Erythroblast (primary cell): Measurements from ENCODE around the gene DGKQ.

Source experiments
- DNase-seq, 2 experiments: peaks; one replicate each; lab custom pipeline; 2025; lab: John Stamatoyannopoulos, UW
- GATA1 ChIP-seq: IDR thresholded peaks from 2 replicates; pipeline ENCODE4 v1.6.1; 2011; ENCODE audit warnings: low read depth, mild to moderate bottlenecking, control low read depth, low read length, moderate library complexity
- POLR2A ChIP-seq: IDR thresholded peaks from 2 replicates; pipeline ENCODE4 v1.6.1; 2011; ENCODE audit warnings: mild to moderate bottlenecking, low read length

The DGKQ gene, protein sequence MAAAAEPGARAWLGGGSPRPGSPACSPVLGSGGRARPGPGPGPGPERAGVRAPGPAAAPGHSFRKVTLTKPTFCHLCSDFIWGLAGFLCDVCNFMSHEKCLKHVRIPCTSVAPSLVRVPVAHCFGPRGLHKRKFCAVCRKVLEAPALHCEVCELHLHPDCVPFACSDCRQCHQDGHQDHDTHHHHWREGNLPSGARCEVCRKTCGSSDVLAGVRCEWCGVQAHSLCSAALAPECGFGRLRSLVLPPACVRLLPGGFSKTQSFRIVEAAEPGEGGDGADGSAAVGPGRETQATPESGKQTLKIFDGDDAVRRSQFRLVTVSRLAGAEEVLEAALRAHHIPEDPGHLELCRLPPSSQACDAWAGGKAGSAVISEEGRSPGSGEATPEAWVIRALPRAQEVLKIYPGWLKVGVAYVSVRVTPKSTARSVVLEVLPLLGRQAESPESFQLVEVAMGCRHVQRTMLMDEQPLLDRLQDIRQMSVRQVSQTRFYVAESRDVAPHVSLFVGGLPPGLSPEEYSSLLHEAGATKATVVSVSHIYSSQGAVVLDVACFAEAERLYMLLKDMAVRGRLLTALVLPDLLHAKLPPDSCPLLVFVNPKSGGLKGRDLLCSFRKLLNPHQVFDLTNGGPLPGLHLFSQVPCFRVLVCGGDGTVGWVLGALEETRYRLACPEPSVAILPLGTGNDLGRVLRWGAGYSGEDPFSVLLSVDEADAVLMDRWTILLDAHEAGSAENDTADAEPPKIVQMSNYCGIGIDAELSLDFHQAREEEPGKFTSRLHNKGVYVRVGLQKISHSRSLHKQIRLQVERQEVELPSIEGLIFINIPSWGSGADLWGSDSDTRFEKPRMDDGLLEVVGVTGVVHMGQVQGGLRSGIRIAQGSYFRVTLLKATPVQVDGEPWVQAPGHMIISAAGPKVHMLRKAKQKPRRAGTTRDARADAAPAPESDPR

DNA sequence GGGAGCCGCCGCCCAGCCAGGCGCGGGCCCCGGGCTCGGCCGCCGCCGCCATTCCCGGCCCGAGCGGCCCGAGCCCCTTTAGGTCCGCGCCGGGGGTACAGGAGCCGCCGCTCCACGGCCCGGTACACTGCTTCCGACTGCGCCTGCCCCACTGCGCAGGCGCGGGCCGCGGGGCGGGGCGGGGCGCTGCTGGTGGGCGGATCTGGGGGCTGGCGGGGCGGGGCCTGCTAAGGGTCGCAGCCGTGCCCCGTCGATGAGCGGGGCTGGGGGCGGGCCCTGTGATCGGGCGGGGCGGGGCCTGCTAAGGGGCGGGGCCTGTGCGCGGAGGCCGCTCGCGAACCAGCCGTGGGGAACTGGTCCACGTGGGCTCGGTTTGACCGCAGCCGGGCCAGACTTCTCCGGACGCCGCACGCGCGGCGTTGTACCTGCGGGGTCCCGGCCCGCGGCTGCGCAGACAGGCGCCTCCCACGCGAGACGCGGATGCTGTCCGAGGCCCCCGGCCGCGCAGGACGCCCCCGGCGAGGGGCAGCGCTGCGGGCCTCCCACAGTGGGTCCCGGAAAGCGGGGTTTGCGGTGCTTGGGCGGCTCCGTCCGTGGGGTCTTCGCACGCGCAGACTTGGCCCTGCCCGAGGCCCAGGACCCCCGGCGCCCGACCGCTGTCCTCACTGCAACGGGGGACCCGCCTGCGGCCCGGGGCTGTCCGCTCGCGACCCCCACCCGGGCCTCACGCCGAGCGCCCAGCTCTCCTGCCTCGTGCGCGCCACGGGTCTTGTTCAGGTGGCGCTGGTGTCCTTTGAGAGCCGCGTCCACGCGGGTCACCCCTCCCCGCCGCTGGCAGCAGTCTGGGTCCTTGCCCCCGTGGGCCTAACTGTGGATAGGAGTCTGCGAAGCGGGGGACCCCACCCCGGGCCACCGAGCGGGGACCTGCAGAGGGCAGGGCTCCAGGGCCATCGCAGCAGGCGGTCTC lies at the start of gene DGKQ:
Gene DGKQ (minus strand): TSS at position 139 of the 967 bp plus-strand sequence. CDS start 87 bp downstream, at position 52.
- TF ChIP-seq POLR2A (no peak), GATA1 (no peak)
- peak; percentile 87 to 94 for DNase-seq

DNA sequence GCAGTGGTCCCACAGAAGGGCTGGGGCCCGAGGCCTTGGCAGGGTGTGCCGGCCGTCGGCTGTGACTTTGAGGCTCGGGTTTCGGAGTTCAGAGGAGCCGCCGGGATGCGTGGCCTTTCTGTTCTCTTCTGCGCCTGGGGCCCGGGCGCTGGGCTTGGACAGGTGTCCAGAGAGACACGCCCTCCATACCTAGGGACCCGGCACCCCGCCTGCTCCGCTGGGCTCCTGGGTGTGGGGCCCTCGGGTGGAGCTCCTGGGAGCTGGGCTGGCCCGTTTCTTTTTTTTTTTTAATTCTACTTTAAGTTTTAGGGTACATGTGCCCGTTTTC lies 49.3 kb upstream of the DGKQ start:
- TF ChIP-seq GATA1 (no peak), POLR2A (no peak)
- DNase-seq = no peak

DNA sequence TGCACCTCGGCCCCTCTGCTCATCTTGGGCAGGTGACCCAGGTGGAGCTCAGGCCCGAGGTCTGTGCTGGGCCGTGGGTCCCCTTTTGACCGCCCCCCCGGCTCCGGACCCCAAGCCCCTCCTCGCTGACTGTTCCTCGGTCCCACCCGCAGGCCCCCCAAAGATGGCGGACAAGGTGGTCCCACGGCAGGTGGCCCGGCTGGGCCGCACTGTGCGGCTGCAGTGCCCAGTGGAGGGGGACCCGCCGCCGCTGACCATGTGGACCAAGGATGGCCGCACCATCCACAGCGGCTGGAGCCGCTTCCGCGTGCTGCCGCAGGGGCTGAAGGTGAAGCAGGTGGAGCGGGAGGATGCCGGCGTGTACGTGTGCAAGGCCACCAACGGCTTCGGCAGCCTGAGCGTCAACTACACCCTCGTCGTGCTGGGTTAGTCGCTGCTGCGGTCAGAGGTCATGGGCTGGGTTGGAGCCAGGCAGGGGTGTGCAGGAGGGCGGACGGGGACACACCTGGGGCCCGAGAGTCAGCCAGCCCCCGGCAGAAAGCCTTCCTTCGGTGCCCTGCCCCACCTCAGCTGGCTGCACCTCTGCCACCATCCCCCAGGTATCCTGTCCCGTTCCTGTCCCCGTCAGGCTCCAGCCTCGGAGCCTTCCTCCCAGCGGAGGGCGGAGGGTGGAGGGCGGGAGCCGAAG lies 48.8 kb upstream of the DGKQ start:
- TF ChIP-seq POLR2A (no peak), GATA1 (no peak)
- no peak for DNase-seq

DNA sequence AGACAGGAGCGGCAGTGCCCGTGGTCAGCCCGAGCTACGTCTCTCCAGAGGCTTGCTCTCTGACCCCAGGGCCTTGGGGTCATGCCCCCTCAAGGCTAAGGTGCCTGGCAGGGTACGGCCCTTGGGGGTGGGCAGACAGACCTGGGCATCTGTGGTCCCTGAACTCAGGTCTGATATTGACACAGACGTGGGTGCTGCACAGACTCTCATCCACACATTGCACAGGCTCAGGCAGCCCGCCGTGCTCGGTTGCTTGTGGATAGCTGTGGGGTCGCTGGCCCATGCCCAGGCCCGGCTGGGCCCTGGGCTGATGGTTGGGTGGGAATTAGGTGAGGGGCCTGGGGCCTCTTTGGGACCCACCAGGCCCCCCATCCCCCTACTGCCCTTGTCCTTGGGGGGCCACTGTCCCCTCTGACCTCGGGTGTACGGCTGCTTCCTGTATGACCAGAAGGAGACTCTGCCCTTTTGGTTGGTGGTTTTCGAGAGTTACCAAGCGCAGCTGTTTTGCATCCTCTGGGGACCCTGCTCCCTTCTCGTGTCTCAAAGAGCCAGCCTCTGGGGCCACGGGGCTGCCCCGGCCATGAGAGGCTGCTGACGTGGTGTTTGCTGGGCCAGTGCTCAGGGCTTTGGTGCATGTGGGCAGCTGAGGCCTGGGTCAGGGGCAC lies 48.1 kb upstream of the DGKQ start:
- no peak for DNase-seq
- TF ChIP-seq POLR2A (no peak), GATA1 (no peak)

DNA sequence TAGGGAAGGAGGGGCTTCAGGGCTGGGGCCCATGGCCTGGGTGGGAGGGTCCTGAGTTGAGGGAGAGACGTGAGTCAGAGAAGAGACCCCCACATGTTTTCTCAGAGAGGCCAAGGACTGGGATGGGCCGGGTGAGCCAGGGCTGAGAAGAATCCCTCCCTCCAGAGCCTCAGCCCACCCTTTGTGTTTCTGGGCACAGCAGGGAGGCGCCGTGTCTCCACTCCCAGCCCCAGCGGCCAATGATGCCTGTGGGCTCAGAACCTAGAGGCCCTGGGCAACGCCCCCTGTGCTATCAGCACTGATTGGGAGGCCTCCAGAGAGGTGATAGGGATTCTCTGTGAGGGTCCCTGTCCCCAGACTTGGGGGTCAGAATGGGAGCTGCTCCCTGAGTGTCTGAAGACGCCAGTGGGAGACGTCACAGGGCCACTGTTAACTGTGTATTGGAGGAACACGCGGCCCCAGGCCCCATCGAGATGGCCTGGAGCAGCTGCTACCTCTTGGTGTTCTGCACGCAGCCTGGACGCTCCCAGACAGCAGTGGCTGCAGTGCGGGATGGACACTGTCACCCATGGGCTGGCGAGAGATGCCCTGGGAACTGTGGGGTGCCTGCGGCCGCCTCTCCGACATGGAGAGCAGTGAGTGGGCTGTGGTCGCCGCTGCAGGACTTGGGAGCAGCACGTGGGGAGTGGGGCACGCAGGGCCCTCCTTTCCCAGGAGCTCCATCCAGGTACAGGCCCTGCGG lies 46.5 kb upstream of the DGKQ start:
- no peak for DNase-seq
- no peak for TF ChIP-seq GATA1
- no peak for TF ChIP-seq POLR2A

DNA sequence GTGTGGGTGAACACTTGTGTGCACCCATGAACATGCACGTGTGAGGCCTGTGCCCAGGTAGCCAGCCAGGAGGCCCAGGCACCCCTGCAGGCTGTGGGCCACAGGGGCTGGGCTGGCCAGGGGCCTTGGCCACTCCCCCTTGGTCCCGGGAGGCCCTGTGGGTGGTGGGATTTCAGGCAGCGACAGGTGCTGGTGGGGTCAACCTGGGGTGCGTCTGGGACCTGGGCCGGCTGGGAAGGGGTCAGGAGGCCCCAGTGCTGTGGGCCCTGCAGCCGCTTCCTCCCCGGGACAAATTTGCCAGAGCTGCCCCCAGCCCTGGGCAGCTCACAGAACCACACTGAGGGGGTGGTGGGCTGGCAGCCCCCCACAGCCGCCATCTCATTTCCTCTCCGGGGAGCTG lies 46.0 kb upstream of the DGKQ start:
- TF ChIP-seq POLR2A (no peak), GATA1 (no peak)
- no peak for DNase-seq

DNA sequence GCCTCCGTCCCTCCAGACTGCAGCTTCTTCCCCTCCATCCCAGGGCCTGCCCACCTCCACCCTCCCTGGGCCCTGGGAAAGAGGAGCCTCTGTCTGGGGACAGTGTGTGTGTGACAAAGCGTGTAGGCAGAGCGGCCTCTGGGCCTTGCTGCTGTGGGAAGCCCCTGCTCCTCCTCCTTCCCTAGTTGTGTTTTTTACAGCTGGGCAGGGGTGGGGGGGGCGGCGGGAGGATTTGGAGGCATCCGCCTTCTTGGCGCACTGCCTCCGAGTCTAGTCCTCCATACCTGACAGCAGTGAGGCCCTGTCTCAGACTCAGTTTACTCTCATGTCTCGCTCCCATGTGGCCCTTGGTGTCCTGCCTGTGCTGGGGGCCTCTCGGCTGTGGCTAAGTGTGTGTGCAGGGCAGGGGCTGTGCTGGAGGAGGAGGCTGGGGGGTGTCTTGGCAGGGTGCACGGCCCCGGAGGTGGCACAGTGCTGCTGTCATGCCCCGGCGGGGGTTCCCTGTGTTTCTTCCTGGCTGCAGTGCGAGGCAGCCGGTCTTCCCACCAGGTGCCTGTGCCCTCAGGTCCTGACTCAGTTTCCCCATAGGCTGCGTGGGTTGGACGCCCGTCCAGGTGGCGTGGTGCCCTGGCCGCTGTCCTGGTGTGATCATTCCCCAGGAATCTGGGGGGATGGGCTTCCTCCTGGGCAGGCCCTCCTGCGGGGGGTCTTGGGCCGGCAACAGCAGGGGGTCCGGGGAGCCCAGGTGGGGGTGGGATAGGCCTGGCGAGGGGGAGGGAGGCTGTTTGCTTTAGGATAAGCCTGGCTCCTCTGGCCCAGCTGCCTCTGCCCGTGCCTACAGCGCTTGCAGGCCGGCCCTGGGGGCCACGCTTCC lies 45.0 kb upstream of the DGKQ start:
- DNase-seq = no peak
- TF ChIP-seq POLR2A = no peak
- no peak for TF ChIP-seq GATA1

DNA sequence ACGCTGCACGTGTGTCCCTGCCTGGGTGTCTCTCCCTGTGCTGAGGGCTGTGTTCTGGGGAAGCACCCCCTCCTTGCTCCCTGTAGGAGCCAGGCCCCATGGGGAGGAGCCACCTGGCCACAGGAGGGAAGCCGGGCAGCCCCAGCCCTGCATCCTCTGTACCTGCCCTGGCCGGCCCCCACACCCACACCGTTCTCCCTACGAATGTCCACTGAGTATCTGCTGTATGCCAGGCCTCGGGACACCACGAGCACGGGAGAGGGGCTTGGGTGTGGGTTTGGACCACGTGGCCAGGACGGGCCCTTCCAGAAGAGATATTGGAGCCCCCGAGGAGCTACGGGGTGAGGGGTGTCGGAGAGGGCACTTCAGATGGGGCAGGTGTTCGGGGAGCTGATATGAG lies 44.3 kb upstream of the DGKQ start:
- TF ChIP-seq POLR2A (no peak), GATA1 (no peak)
- DNase-seq = no peak

DNA sequence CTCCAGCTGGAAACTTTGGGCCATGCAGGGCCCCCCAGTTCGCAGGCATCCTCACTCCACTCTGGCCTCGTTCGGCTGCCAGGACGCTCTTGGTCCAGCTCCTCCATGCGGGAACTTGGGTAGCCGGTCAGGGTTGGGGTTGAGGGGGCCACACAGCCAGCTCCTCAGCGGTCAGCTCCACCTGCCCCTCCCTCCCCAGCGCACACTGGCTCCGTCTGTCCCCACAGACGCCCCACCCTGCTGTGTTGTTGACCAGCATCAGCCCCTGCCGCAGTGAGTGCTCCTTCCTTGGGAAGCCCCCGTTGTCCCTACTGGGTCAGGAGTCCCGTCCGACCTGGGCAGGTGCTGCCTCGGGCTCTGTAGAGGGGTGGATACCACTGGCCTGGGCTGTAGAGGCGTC lies 43.8 kb upstream of the DGKQ start:
- TF ChIP-seq GATA1 (no peak), POLR2A (no peak)
- DNase-seq = no peak

DNA sequence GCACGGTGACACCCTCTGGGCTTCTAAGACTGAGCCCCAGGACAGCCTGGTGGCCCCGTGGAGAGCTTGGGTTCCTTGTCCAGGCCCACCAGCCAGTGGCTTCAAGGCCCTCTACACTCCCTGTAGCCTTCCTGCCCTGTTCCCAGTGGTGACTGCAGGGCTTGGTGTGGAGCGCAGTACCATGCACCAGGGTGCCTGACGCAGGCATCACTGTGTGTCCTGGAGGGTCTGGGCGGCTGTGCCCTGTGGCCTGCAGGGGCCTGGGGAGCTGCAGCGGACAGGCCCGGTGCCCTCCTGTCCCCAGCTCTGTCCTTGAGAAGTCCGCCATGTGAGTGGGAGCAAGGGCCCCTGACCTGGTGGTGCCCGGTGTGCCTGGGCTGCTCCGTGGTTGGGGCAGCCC lies 42.4 kb upstream of the DGKQ start:
- TF ChIP-seq GATA1 (no peak), POLR2A (no peak)
- DNase-seq = no peak

DNA sequence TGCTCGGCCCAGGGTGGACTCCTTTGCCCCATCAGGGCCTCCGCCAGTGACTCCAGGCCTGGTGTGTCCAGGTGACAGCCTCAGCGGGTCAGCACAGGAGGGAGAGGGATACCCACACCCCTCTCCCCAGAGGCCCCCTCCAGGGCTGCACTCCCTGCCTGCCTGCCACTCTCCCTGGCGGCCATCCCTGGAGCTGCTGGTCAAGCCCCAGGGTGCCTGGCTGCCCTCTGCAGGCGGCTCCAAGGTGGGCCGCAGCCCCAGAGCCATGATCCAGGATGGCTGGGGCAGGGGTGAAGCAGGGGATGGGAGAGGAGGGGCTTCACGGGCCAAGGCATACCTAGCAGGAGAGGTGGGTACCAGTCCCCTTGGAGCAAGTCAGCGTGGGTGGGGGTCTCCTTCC lies 41.8 kb upstream of the DGKQ start:
- no peak for TF ChIP-seq POLR2A
- no peak for TF ChIP-seq GATA1
- no peak for DNase-seq
